Measurements from ENCODE around the gene ZNF764. TPM values are rescaled to one million over a fixed set of nuclear protein-coding genes. Genes with fewer than 3 reads are reported as not detected.
A peak's percentile ranks its signal among the peaks of the same experiment; 100 is the strongest.

The ZNF764 gene
- total RNA-seq, 2 experiments from 2014 or later, result 13.7 to 14.2 TPM

DNA sequence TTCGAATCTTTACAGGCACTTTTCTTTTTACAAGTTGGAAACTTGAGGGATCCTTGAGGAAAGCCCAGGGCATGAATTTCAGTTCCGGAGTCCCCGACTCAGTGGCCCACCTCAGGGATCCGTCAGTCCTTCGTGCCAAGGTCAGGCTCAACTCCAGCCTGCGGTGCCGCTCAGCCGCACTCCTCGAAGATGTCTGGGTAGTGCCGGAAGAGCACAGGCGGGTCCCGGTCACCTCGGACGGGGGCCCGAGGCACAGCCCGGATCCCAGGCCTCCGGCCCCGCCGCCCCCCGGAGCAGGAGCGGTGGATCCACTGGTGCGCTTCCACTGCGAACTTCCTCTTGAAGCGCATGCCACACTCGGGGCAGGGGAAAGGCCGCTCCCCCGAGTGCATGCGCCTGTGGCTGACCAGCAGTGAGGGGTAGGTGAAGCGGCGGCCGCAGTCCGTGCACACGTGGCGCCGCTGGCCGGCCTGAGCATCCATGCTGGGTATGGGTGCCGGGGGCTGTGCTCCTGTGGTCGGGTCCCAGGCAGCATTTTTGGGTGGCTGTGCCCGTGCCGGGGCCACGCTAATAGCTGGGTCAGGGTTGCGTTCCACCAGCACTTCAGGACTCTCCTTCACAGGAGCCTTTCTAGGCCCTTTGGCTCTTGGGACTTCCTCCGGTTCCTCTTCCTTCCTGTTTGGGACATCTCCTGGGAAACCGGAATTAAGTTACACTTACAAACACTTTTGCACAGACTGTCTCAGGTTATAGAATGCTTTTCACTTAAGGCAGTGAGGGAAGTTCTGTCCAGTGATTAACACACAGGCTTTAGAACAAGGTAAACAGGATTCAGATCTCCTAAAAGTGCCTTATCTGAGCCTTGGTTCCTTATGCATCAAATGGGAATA is 11.8 kb upstream of the ZNF764 start:
- Mint-ChIP-seq H3K4me3 (no peak overlapping the region), H3K27me3 (no peaks in the 10 kb centered on the region), H3K36me3 (peaks cover 4% of the 10 kb centered on the region), H3K9me3 (no peaks in the 10 kb centered on the region), H3K4me1 (ENCODE audit: low read depth) (peaks cover 46% of the 10 kb centered on the region), H3K27ac (peak overlapping the region; percentile 72)
- DNase-seq, result no peak
- intact Hi-C loops (cut with micrococcal nuclease), result loop anchor here (2.0 kb wide), 2 partner anchors 97 to 193 kb away; partner anchors contain the start of genes CFAP119, ITGAL and RNF40
- CTCF ChIA-PET, result interaction anchor here (2.4 to 3.0 kb wide), 3 partner anchors 16 to 34 kb away, joined by 12 to 17 read pairs (median 16); partner anchors contain the start of genes ZNF747 and ZNF785
- POLR2A ChIA-PET, result interaction anchor here (1.2 to 2.9 kb wide), 4 partner anchors 12 to 89 kb away, joined by 3 to 39 read pairs (median 20); partner anchors contain the start of genes ZNF747 and ZNF764

DNA sequence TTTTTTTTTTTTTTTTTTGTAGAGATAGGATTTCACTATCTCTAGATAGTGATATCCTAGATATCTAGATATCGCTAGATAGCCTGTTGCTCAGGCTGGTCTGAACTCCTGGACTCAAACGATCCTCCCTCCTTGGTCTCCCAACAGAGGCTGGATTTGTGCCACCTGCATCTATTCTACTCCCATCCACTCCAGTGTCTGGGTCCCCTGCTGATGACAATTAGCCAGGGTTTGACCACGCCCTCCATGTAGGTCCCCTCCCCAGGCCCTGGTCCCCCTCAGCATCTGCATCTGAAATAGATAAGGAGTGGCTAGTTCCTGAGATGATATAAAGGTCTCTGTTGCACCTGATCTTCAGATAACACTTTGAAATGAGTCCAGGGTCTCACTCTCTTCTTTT is 11.1 kb upstream of the ZNF764 start:
- H3K4me1 Mint-ChIP-seq (ENCODE audit: low read depth), result peaks cover 41% of the 10 kb centered on the region
- no peak overlapping the region for H3K4me3 Mint-ChIP-seq
- CTCF ChIA-PET, result interaction anchor here (1.2 kb wide), 1 partner anchor 140 kb away, joined by 4 read pairs; the partner anchor contains the start of gene DCTPP1

DNA sequence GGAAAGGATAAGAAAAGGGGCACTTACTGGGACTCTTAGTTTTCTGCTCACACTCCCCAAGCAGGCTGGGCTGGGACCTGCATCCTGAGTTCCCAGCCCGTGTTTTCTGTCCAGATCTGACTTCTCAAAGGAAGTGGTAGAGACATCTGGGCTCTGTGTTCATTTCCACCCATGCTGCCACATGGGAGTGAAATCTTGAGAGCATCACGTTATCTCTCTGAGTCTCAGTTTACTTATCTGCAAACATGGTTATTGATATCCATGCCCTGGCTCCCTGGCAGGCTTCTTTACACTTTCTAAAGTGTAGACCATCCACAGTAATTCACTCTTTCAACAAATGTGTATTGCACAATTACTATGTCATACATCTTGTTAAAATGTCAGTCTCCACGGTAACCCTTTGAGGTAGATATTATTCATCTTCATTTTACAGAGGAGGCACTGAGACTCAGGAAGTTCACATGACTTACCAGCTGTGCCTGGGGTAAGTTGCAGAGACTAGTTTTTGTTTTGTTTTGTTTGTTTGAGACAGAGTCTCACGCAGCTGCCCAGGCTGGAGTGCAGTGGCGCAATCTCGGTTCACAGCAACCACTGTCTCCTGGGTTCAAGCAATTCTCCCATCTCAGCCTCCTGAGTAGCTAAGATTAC is 9.9 kb upstream of the ZNF764 start:
- peak; percentile 74 for DNase-seq
- ChIA-PET POLR2A (interaction anchor here (1.0 to 4.5 kb wide), 8 partner anchors 10 to 150 kb away, joined by 3 to 24 read pairs (median 6); partner anchors contain the start of genes ITGAL, ZNF747, ZNF764 and ZNF785), CTCF (interaction anchor here (0.7 to 3.0 kb wide), 5 partner anchors 10 to 138 kb away, joined by 4 to 16 read pairs (median 5); partner anchors contain the start of genes DCTPP1 and ZNF764)
- Mint-ChIP-seq H3K9me3 (no peaks in the 10 kb centered on the region), H3K27me3 (no peaks in the 10 kb centered on the region), H3K4me3 (peak overlapping the region; percentile 72), H3K27ac (peak overlapping the region; percentile 97), H3K36me3 (peaks cover 4% of the 10 kb centered on the region), H3K4me1 (ENCODE audit: low read depth) (peaks cover 36% of the 10 kb centered on the region)
- intact Hi-C loops (cut with micrococcal nuclease), result loop anchor here (1.0 to 2.0 kb wide), 6 partner anchors 10 to 195 kb away; partner anchors contain the start of genes CFAP119, ITGAL, RNF40 and ZNF764

More for the DNA sequence above, 11.1 kb upstream of the ZNF764 start:
- no peak for DNase-seq
- Mint-ChIP-seq H3K27ac (peak overlapping the region; percentile 97), H3K27me3 (no peaks in the 10 kb centered on the region), H3K9me3 (no peaks in the 10 kb centered on the region), H3K36me3 (peaks cover 4% of the 10 kb centered on the region)
- intact Hi-C loops (cut with micrococcal nuclease), result loop anchor here (2.0 kb wide), 2 partner anchors 96 to 194 kb away; partner anchors contain the start of genes CFAP119, ITGAL and RNF40
- POLR2A ChIA-PET, result interaction anchor here (1.4 to 4.5 kb wide), 4 partner anchors 12 to 35 kb away, joined by 4 to 24 read pairs (median 20); partner anchors contain the start of genes ZNF747, ZNF764 and ZNF785

DNA sequence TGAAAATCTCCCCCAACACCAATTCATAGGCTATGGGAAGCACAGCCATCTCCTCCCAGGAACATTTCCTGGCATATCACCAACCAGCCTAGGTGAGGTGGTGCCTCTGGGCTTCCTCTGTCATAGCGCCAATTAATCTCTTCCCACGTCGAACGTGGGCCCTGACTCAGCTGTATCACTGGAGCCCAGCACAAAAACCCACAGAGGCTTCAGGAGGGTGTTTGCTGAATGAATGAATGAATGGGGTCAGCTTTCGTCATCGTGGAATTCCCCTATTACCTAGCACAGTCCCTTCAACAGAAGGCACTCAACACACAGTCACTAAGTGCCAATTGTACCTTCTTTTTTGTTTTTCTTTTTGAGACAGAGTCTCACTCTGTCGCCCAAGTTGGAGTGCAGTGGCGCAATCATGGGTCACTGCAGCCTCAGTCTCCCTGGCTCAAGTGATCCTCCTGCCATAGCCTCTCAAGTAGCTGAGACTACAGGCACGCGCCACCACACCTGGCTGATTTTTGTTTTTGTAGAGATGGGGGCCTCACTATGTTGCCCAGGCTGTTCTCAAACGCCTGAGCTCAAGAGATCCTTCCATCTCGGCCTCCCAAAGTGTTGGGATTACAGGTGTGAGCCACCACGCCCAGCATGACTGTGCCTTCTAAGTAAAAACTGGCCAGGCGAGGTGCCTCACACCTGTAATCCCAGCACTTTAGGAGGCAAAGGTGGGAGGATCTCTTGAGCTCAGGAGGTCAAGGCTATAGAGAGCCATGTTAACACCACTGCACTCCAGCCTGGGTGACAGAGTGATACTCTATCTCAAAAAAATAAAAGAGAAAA is 9.2 kb upstream of the ZNF764 start:
- DNase-seq, result peak; percentile 88
- CTCF ChIA-PET, result interaction anchor here (0.6 to 3.0 kb wide), 7 partner anchors 10 to 137 kb away, joined by 3 to 16 read pairs (median 5); partner anchors contain the start of genes DCTPP1, PRR14 and ZNF764
- Mint-ChIP-seq H3K27me3 (no peaks in the 10 kb centered on the region), H3K4me3 (peak overlapping the region; percentile 72), H3K27ac (peak overlapping the region; percentile 97), H3K4me1 (ENCODE audit: low read depth) (peaks cover 35% of the 10 kb centered on the region), H3K9me3 (no peaks in the 10 kb centered on the region), H3K36me3 (peaks cover 4% of the 10 kb centered on the region)
- intact Hi-C loops (cut with micrococcal nuclease), result loop anchor here (1.0 kb wide), 1 partner anchor 16 kb away; no protein-coding TSS in a partner anchor
- POLR2A ChIA-PET, result interaction anchor here (1.0 to 4.5 kb wide), 6 partner anchors 10 to 149 kb away, joined by 3 to 24 read pairs (median 12); partner anchors contain the start of genes ZNF747, ZNF764 and ZNF785

DNA sequence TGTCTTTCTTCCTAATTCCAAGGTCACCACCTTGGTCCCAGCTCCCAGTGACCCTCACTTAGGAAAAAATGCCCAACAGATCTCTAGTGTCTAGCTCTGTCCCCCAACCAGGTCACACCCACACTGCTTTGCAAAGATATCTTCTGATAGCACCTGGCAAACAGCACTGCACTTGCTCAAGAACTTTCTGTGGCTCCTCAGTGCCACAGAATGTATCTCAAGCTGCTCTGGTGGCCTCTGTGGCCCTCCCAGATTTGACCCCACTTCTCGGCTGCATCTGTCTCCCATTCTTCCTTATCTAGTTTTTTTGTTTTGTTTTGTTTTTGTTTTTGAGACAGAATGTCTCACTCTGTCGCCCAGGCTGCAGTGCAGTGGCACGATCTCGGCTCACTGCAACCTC is 8.4 kb upstream of the ZNF764 start:
- Mint-ChIP-seq H3K9me3 (no peaks in the 10 kb centered on the region), H3K4me1 (ENCODE audit: low read depth) (peaks cover 30% of the 10 kb centered on the region), H3K4me3 (no peak overlapping the region), H3K27me3 (no peaks in the 10 kb centered on the region), H3K36me3 (peaks cover 2% of the 10 kb centered on the region), H3K27ac (peak overlapping the region; percentile 97)
- intact Hi-C loops (cut with micrococcal nuclease), result no loop called here
- ChIA-PET CTCF (interaction anchor here (0.6 to 3.0 kb wide), 8 partner anchors 9 to 137 kb away, joined by 3 to 16 read pairs (median 4); partner anchors contain the start of genes DCTPP1, PRR14 and ZNF764), POLR2A (interaction anchor here (0.5 to 4.5 kb wide), 7 partner anchors 9 to 89 kb away, joined by 3 to 24 read pairs (median 8); partner anchors contain the start of genes ZNF747, ZNF764 and ZNF785)
- DNase-seq, result no peak

DNA sequence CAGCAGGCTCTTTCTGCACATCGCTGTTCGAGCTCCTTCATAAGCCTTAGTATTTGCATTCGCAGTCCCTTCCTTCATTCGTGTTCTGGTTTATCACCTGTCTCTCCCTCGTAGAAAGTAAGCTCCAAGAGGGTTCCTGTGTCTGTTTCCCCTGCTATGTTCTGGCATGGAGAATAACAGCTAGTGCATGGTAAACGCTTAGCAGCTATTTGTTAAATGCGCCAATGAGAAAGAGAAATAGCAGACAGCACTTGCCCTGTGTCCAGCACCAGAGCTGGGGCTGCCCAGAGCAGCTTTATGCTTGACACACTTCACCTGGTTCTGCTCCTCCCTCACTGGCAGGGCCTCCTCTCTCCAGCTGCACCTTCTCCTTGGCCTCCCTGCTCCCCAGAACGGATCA is 7.8 kb upstream of the ZNF764 start:
- intact Hi-C loops (cut with micrococcal nuclease), result no loop called here
- H3K9me3 Mint-ChIP-seq, result no peaks in the 10 kb centered on the region
- CTCF ChIA-PET, result interaction anchor here (0.6 to 3.0 kb wide), 5 partner anchors 30 to 118 kb away, joined by 3 to 14 read pairs (median 3); no protein-coding TSS in a partner anchor
- DNase-seq, result no peak
- no peak overlapping the region for H3K4me3 Mint-ChIP-seq
- H3K27ac Mint-ChIP-seq, result peak overlapping the region; percentile 97
- POLR2A ChIA-PET, result interaction anchor here (0.5 to 4.5 kb wide), 4 partner anchors 20 to 89 kb away, joined by 3 to 24 read pairs (median 3); partner anchors contain the start of genes ZNF747 and ZNF785
- H3K36me3 Mint-ChIP-seq, result peaks cover 2% of the 10 kb centered on the region
- peaks cover 33% of the 10 kb centered on the region for H3K4me1 Mint-ChIP-seq (ENCODE audit: low read depth)
- no peaks in the 10 kb centered on the region for H3K27me3 Mint-ChIP-seq

DNA sequence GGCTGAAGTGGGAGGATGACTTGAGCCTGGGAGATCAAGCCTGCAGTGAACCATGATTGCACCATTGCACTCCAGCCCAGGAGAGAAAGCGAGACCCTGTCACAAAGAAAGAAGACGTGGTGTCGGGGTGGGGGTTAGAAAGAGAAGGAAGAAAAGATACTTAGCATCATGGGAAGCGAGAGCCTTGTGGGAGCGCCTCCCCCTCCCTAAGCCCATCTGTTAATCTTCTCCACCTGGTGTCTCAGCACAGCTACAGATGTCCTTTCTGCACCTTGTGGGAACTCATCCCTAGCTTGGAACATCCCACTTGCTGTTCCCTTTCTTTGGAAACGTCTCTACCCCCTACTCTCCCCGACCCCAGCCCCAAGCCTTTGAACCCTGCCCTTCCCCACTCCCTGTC is 7.4 kb upstream of the ZNF764 start:
- no peaks in the 10 kb centered on the region for H3K27me3 Mint-ChIP-seq
- POLR2A ChIA-PET, result interaction anchor here (1.1 to 4.5 kb wide), 2 partner anchors 20 to 31 kb away, joined by 3 to 24 read pairs; partner anchors contain the start of genes ZNF747 and ZNF785
- CTCF ChIA-PET, result interaction anchor here (0.6 to 1.3 kb wide), 3 partner anchors 50 to 117 kb away, joined by 3 read pairs; no protein-coding TSS in a partner anchor
- DNase-seq, result no peak
- H3K36me3 Mint-ChIP-seq, result peaks cover 2% of the 10 kb centered on the region
- H3K27ac Mint-ChIP-seq, result no peak overlapping the region
- H3K4me1 Mint-ChIP-seq (ENCODE audit: low read depth), result peaks cover 35% of the 10 kb centered on the region
- no peak overlapping the region for H3K4me3 Mint-ChIP-seq
- intact Hi-C loops (cut with micrococcal nuclease), result no loop called here
- H3K9me3 Mint-ChIP-seq, result no peaks in the 10 kb centered on the region

DNA sequence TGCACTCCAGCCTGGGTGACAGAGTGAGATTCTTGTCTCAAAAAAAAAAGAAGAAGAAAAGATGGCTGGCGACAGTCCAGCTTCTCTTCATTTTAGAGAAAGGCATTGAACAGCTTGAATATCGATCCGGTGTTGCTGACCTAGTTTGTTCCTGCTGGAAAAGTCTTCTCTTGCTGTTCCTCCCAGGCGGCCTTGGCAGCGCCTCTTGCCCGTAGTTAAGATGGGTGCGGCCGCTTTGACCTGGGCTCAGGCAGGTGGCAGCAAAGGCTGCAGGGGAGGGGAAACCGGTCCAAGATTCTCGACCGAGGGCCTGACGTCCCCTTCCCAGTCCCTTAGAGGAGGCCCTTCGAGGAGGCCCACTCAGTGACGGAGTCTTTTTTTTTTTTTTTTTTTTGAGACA is 3.8 kb upstream of the ZNF764 start:
- DNase-seq, result no peak
- Mint-ChIP-seq H3K4me1 (ENCODE audit: low read depth) (peaks cover 25% of the 10 kb centered on the region), H3K27ac (peak overlapping the region; percentile 83), H3K36me3 (no peaks in the 10 kb centered on the region), H3K4me3 (peak overlapping the region; percentile 79), H3K9me3 (no peaks in the 10 kb centered on the region), H3K27me3 (no peaks in the 10 kb centered on the region)
- POLR2A ChIA-PET, result interaction anchor here (1.0 kb wide), 1 partner anchor 28 kb away, joined by 5 read pairs; the partner anchor contains the start of gene ZNF747
- intact Hi-C loops (cut with micrococcal nuclease), result no loop called here
- CTCF ChIA-PET, result interaction anchor here (0.9 to 1.0 kb wide), 2 partner anchors 27 to 36 kb away, joined by 3 to 4 read pairs; no protein-coding TSS in a partner anchor

DNA sequence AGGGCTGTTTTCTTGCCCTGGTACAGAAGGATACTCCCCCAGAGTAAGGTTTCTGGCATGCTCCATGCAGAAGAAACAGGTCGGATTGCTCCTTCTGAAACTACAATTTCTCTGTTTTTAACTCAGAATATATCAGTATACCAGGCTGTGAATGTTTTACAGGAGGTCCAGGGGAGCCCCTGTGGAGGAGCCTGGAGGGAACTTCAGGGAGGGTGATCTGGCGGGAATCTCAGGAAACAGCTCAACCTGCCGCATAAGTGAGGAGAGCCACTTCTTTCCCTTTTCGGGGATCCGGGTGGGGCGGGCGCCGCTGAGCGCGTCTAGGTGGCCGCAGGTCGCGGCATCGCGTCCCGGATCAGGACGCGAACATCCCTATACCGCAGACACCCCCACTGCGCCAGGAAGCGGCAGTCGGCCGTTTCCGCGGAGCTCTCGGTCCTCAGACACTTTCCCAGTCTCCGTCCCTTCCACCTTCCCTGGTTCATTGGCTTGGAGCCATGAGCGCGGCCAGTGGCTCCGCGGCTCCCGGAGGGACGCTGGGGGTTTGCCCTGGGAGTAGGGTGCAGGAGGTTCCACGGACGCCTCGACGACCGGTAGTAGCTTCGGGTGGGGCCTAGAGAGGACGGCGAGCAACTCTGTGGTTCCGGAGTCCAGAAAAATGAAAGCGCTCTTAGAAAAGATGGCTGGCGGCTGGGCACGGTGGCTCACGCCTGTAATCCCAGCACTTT is 3.1 kb upstream of the ZNF764 start:
- Mint-ChIP-seq H3K27ac (peak overlapping the region; percentile 83), H3K27me3 (no peaks in the 10 kb centered on the region), H3K4me3 (peak overlapping the region; percentile 79), H3K4me1 (ENCODE audit: low read depth) (peaks cover 19% of the 10 kb centered on the region), H3K9me3 (no peaks in the 10 kb centered on the region), H3K36me3 (peaks cover 2% of the 10 kb centered on the region)
- intact Hi-C loops (cut with micrococcal nuclease), result no loop called here
- DNase-seq, result peak; percentile 31
- ChIA-PET CTCF (interaction anchor here (0.9 to 1.3 kb wide), 5 partner anchors 10 to 131 kb away, joined by 3 to 4 read pairs (median 3); partner anchors contain the start of genes DCTPP1 and ZNF688), POLR2A (interaction anchor here (1.0 kb wide), 1 partner anchor 27 kb away, joined by 5 read pairs; the partner anchor contains the start of gene ZNF747)

Measured in activated CD4-positive, alpha-beta memory T cell treated with anti-CD3 and anti-CD28 coated beads for 36 hours (primary cell).